Endothelial cell of umbilical vein (primary cell): ENCODE results near the gene RAD51B. TPM values are rescaled to one million over a fixed set of nuclear protein-coding genes. Genes with fewer than 3 reads are reported as not detected.

Experiments
- BruUV-seq: library from RNA; stranded (reverse); fragments of 400-500 nt; replicated peaks from 2 replicates; lab custom pipeline; 2021; lab: Mats Ljungman, UMichigan
- CTCF ChIA-PET: fragments of 300-600, 350-600 bp; sonication (Branson Sonifier 250); formaldehyde crosslinking; loops from one replicate; lab custom pipeline; 2021; ENCODE audit warnings: antibody characterized with exemption, inconsistent platforms; lab: Charles Lee
- POLR2A ChIA-PET: fragments of 300-600, 350-600 bp; sonication (Branson Sonifier 250); formaldehyde crosslinking; loops from one replicate; lab custom pipeline; 2021; ENCODE audit warnings: antibody characterized with exemption, inconsistent platforms; lab: Charles Lee
- DNase-seq: peaks from one replicate; pipeline ENCODE4 v3.0.0-alpha.2; 2011; ENCODE audit warnings: low read depth, low spot score
- FAIRE-seq: peaks from 2 replicates; lab custom pipeline; 2011; peaks lifted over from hg19 to GRCh38; lab: Jason Lieb, UNC
- H2AFZ ChIP-seq: 2 replicates; pipeline ENCODE4 v1.6.0; 2012; ENCODE audit warnings: low read depth, low read length, control low read depth, inconsistent platforms
- H3K27ac ChIP-seq: 2 replicates; pipeline ENCODE4 v1.5.1; 2011; ENCODE audit warnings: low read depth, mild to moderate bottlenecking, control low read depth, low read length, moderate library complexity; ENCODE audit not compliant: insufficient read depth
- H3K27me3 ChIP-seq, 2 experiments: 2 replicates each; pipeline versions ENCODE4 v1.6.0 to v1.6.1; 2011; ENCODE audit warnings: low read length in 2 of 2, mixed read lengths in 1 of 2; ENCODE audit not compliant: control insufficient read depth in 2 of 2, insufficient read depth in 2 of 2
- H3K36me3 ChIP-seq, 2 experiments: 2 replicates in 1 of 2; 3 replicates in 1 of 2; pipeline ENCODE4 v1.5.1; 2011; ENCODE audit warnings: low read length in 2 of 2, mild to moderate bottlenecking in 1 of 2, moderate library complexity in 1 of 2; ENCODE audit not compliant: control insufficient read depth in 2 of 2, insufficient read depth in 2 of 2; ENCODE audit errors: extremely low read depth in 1 of 2
- H3K4me1 ChIP-seq: 3 replicates; pipeline ENCODE4 v1.5.1; 2011; ENCODE audit warnings: mild to moderate bottlenecking, low read length; ENCODE audit not compliant: control insufficient read depth, insufficient read depth; ENCODE audit errors: extremely low read depth
- H3K4me2 ChIP-seq: 2 replicates; pipeline ENCODE4 v1.6.1; 2011; ENCODE audit warnings: low read length, control low read depth, mixed read lengths; ENCODE audit not compliant: insufficient read depth
- H3K4me3 ChIP-seq, 3 experiments: fragments of 200-600 bp in 1 of 3; sonication (generic), shearing (Covaris generic) in 1 of 3; replicated peaks in 1 of 3; 2 replicates each; pipeline ENCODE4 v1.5.1; 2011 to 2016; ENCODE audit warnings: control low read depth in 3 of 3, low read length in 3 of 3, mild to moderate bottlenecking in 2 of 3, inconsistent platforms in 1 of 3, low read depth in 1 of 3, moderate library complexity in 1 of 3; ENCODE audit not compliant: insufficient read depth in 1 of 3
- H3K79me2 ChIP-seq: 2 replicates; pipeline ENCODE4 v1.6.0; 2012; ENCODE audit warnings: low read length, inconsistent platforms; ENCODE audit not compliant: control insufficient read depth, insufficient read depth
- H3K9ac ChIP-seq: replicated peaks from 2 replicates; pipeline ENCODE3; 2011; ENCODE audit warnings: low read length, control low read depth; ENCODE audit not compliant: insufficient read depth; ENCODE audit errors: extremely low read depth
- H3K9me1 ChIP-seq: replicated peaks from 3 replicates; pipeline ENCODE4 v1.6.0; 2011; ENCODE audit warnings: mild to moderate bottlenecking, low read length; ENCODE audit not compliant: control insufficient read depth, insufficient read depth; ENCODE audit errors: extremely low read depth
- H3K9me3 ChIP-seq: replicated peaks from 2 replicates; pipeline ENCODE4 v1.5.1; 2012; ENCODE audit warnings: low read length, inconsistent platforms; ENCODE audit not compliant: control insufficient read depth, insufficient read depth
- H4K20me1 ChIP-seq: replicated peaks from 2 replicates; pipeline ENCODE3; 2011; ENCODE audit warnings: mild to moderate bottlenecking, low read length; ENCODE audit not compliant: control insufficient read depth, insufficient read depth; ENCODE audit errors: extremely low read depth
- CTCF ChIP-seq, 2 donors: IDR thresholded peaks; 1 replicate in 1 of 2; 2 replicates in 1 of 2; pipeline ENCODE4 v1.5.1; 2011; ENCODE audit warnings: low read length in 2 of 2, mild to moderate bottlenecking in 2 of 2, moderate library complexity in 2 of 2, control low read depth in 1 of 2, inconsistent platforms in 1 of 2, low read depth in 1 of 2; ENCODE audit not compliant: insufficient read depth in 1 of 2; ENCODE audit errors: extremely low read depth in 1 of 2
- EZH2 ChIP-seq: IDR thresholded peaks from 2 replicates; pipeline ENCODE4 v1.6.1; 2012; ENCODE audit warnings: borderline replicate concordance, low read depth, mild to moderate bottlenecking, moderate library complexity, low read length, inconsistent platforms; ENCODE audit not compliant: severe bottlenecking
- FOS ChIP-seq: IDR thresholded peaks from 2 replicates; pipeline ENCODE4 v1.6.1; 2011; ENCODE audit warnings: mild to moderate bottlenecking, low read length, moderate library complexity, borderline replicate concordance; ENCODE audit not compliant: insufficient read depth
- GATA2 ChIP-seq: IDR thresholded peaks from 2 replicates; pipeline ENCODE4 v1.7.0; 2011; ENCODE audit warnings: low read depth, mild to moderate bottlenecking, moderate library complexity, mixed read lengths, low read length; ENCODE audit not compliant: insufficient read length, insufficient read depth
- JUN ChIP-seq: IDR thresholded peaks from 2 replicates; pipeline ENCODE4 v1.6.1; 2011; ENCODE audit warnings: borderline replicate concordance, low read depth; ENCODE audit not compliant: insufficient read length, insufficient read depth
- MAX ChIP-seq: IDR thresholded peaks from 2 replicates; pipeline ENCODE4 v1.6.1; 2011; ENCODE audit not compliant: insufficient read depth, insufficient read length
- MYC ChIP-seq: IDR thresholded peaks from one replicate; pipeline ENCODE4 v1.6.1; 2011; ENCODE audit warnings: mild to moderate bottlenecking, low read depth, low read length
- POLR2A ChIP-seq: IDR thresholded peaks from 2 replicates; pipeline ENCODE4 v1.6.1; 2012; ENCODE audit warnings: low read depth, mild to moderate bottlenecking, control low read depth, low read length
- POLR2AphosphoS5 ChIP-seq: IDR thresholded peaks from 2 replicates; pipeline ENCODE4 v1.6.1; 2012; ENCODE audit warnings: low read depth, mild to moderate bottlenecking, control low read depth, low read length, moderate library complexity; ENCODE audit not compliant: insufficient read depth
- dilution Hi-C: fragments of 300-500 bp; cut with MboI; formaldehyde crosslinking; loops from one replicate; pipeline ENCODE4 v1.15.0; 2019; ENCODE audit warnings: low sequenced_read_pairs; ENCODE audit not compliant: extremely low pct_ligation_motif_present
- intact Hi-C: fragments of 100-400 bp; cut with micrococcal nuclease; formaldehyde crosslinking; loops from one replicate; pipeline ENCODE4 v1.10.0; 2022
- polyA plus RNA-seq, 4 experiments: library from polyadenylated mRNA; depleted of rRNA in 3 of 4; stranded (reverse) in 3 of 4; unstranded in 1 of 4; fragments of >200 nt; gene quantifications; 2 replicates each; pipeline versions ENCODE4 v1.2.1 to v1.2.3, GENCODE V29; 2011 to 2012; ENCODE audit warnings: missing spikeins in 1 of 4
- total RNA-seq: library from RNA; stranded (reverse); gene quantifications from 2 replicates; pipeline ENCODE4 v1.2.3, GENCODE V29; 2021

The RAD51B gene
- total and polyA plus RNA-seq, 2 donors (not counting 3 experiments of a cell fraction or from before 2014, with no cell fraction given) = 3.9 to 19.0 TPM

GRCh38 chr14:68680541-68681051, 861.0 kb downstream of the RAD51B start:
- no peak for TF ChIP-seq MAX
- TF ChIP-seq EZH2 = no peak
- TF ChIP-seq MYC = no peak
- TF ChIP-seq CTCF (IDR thresholded peaks at IDR 0.05; ENCODE audit: extremely low read depth in 1 of 2, insufficient read depth in 1 of 2, low read depth in 1 of 2, low read length in 2 of 2) = no peak
- no peak for TF ChIP-seq GATA2
- no peak for TF ChIP-seq JUN
- TF ChIP-seq POLR2AphosphoS5 = no peak
- no peak for TF ChIP-seq FOS
- TF ChIP-seq POLR2A = no peak
- DNase-seq = no peak
- Histone ChIP-seq H3K9me3 (no peaks in the 10 kb centered on the region), H4K20me1 (no peaks in the 10 kb centered on the region), H3K4me3 (no peak overlapping the region), H3K9me1 (no peaks in the 10 kb centered on the region), H3K4me1 (peaks cover 45% of the 10 kb centered on the region), H3K27ac (no peak overlapping the region), H3K9ac (no peak overlapping the region), H3K27me3 (no peaks in the 10 kb centered on the region), H2AFZ (no peak overlapping the region), H3K36me3 (no peaks in the 10 kb centered on the region), H3K4me2 (no peak overlapping the region), H3K79me2 (no peaks in the 10 kb centered on the region)
- ChIA-PET POLR2A (no interaction called here), CTCF (no interaction called here)
- no TSS peak for BruUV-seq
- FAIRE-seq = no peak
- intact Hi-C loops = loop anchor here (5.0 to 10.0 kb wide), 2 partner anchors 92 to 736 kb away; no protein-coding TSS in a partner anchor
- dilution Hi-C loops = no loop called here
